Measurements from ENCODE around the gene EPHB1.

EPHB1 gene

GRCh38 chr3:134899786-134900185, 104.7 kb downstream of the EPHB1 start:
- Histone ChIP-seq H3K4me3 (ENCODE audit: insufficient read depth in 1 of 2, low read depth in 1 of 2, low read length in 2 of 2) (no peak overlapping the region), H3K79me1 (replicated peaks; ENCODE audit: low read length, poor library complexity, severe bottlenecking) (no peaks in the 10 kb centered on the region), H3K14ac (ENCODE audit: low read length in 2 of 2) (no peak overlapping the region), H3K36me3 (ENCODE audit: control insufficient read depth in 1 of 2, insufficient read depth in 2 of 2, low read depth in 1 of 2, low read length in 2 of 2) (no peaks in the 10 kb centered on the region), H3K27ac (ENCODE audit: low read length, poor library complexity, severe bottlenecking) (no peak overlapping the region), H4K91ac (ENCODE audit: low read length) (no peak overlapping the region), H2BK12ac (ENCODE audit: low read length in 2 of 2) (no peak overlapping the region), H3K23ac (ENCODE audit: low read length in 2 of 2) (no peak overlapping the region), H2AK5ac (ENCODE audit: low read length, severe bottlenecking) (no peak overlapping the region), H3K4me2 (ENCODE audit: low read length, poor library complexity, severe bottlenecking) (no peak overlapping the region), H3K9ac (ENCODE audit: low read length) (no peak overlapping the region), H2BK5ac (ENCODE audit: low read depth, low read length, poor library complexity, severe bottlenecking) (no peak overlapping the region), H2BK15ac (ENCODE audit: low read depth, poor library complexity, severe bottlenecking) (no peak overlapping the region), H3K4ac (ENCODE audit: low read depth in 1 of 2, low read length in 2 of 2) (no peak overlapping the region), H2BK120ac (ENCODE audit: low read depth, low read length) (no peak overlapping the region), H3K4me1 (ENCODE audit: control insufficient read depth, insufficient read depth, low read depth, low read length) (peaks cover 7% of the 10 kb centered on the region), H3K9me3 (ENCODE audit: control insufficient read depth, low read length) (no peaks in the 10 kb centered on the region), H3K27me3 (ENCODE audit: control insufficient read depth in 1 of 2, insufficient read depth in 1 of 2, low read length in 2 of 2) (peaks cover 0 to 4% of the 10 kb centered on the region in 2 experiments), H2AFZ (ENCODE audit: low read depth, low read length) (no peak overlapping the region), H4K8ac (ENCODE audit: low read length) (no peak overlapping the region), H3K18ac (ENCODE audit: low read depth in 1 of 2, low read length in 2 of 2) (no peak overlapping the region)
- 71% methylated on average over 1 of the region's 1 CpG for WGBS
- no peak for DNase-seq

GRCh38 chr3:134900482-134900881, 105.4 kb downstream of the EPHB1 start:
- Histone ChIP-seq H3K4me3 (ENCODE audit: insufficient read depth in 1 of 2, low read depth in 1 of 2, low read length in 2 of 2) (no peak overlapping the region), H2BK5ac (ENCODE audit: low read depth, low read length, poor library complexity, severe bottlenecking) (no peak overlapping the region), H2BK120ac (ENCODE audit: low read depth, low read length) (no peak overlapping the region), H3K4me2 (ENCODE audit: low read length, poor library complexity, severe bottlenecking) (no peak overlapping the region), H3K18ac (ENCODE audit: low read depth in 1 of 2, low read length in 2 of 2) (no peak overlapping the region), H2AK5ac (ENCODE audit: low read length, severe bottlenecking) (no peak overlapping the region), H4K8ac (ENCODE audit: low read length) (no peak overlapping the region), H2AFZ (ENCODE audit: low read depth, low read length) (no peak overlapping the region), H3K14ac (ENCODE audit: low read length in 2 of 2) (no peak overlapping the region), H2BK15ac (ENCODE audit: low read depth, poor library complexity, severe bottlenecking) (no peak overlapping the region), H3K4me1 (ENCODE audit: control insufficient read depth, insufficient read depth, low read depth, low read length) (peaks cover 13% of the 10 kb centered on the region), H3K27ac (ENCODE audit: low read length, poor library complexity, severe bottlenecking) (no peak overlapping the region), H4K91ac (ENCODE audit: low read length) (no peak overlapping the region), H3K9me3 (ENCODE audit: control insufficient read depth, low read length) (no peaks in the 10 kb centered on the region), H3K23ac (ENCODE audit: low read length in 2 of 2) (no peak overlapping the region), H2BK12ac (ENCODE audit: low read length in 2 of 2) (no peak overlapping the region), H3K36me3 (ENCODE audit: control insufficient read depth in 1 of 2, insufficient read depth in 2 of 2, low read depth in 1 of 2, low read length in 2 of 2) (no peaks in the 10 kb centered on the region), H3K27me3 (ENCODE audit: control insufficient read depth in 1 of 2, insufficient read depth in 1 of 2, low read length in 2 of 2) (peaks cover 0 to 4% of the 10 kb centered on the region in 2 experiments), H3K4ac (ENCODE audit: low read depth in 1 of 2, low read length in 2 of 2) (no peak overlapping the region), H3K79me1 (replicated peaks; ENCODE audit: low read length, poor library complexity, severe bottlenecking) (no peaks in the 10 kb centered on the region), H3K9ac (ENCODE audit: low read length) (no peak overlapping the region)
- 71% methylated on average over 1 of the region's 1 CpG for WGBS
- DNase-seq: no peak

- Histone ChIP-seq H2BK5ac (ENCODE audit: low read depth, low read length, poor library complexity, severe bottlenecking) (no peak overlapping the region), H3K27me3 (ENCODE audit: control insufficient read depth in 1 of 2, insufficient read depth in 1 of 2, low read length in 2 of 2) (peaks cover 0 to 4% of the 10 kb centered on the region in 2 experiments), H3K4me3 (ENCODE audit: insufficient read depth in 1 of 2, low read depth in 1 of 2, low read length in 2 of 2) (no peak overlapping the region), H4K91ac (ENCODE audit: low read length) (no peak overlapping the region), H3K4me2 (ENCODE audit: low read length, poor library complexity, severe bottlenecking) (no peak overlapping the region), H3K36me3 (ENCODE audit: control insufficient read depth in 1 of 2, insufficient read depth in 2 of 2, low read depth in 1 of 2, low read length in 2 of 2) (no peaks in the 10 kb centered on the region), H3K23ac (ENCODE audit: low read length in 2 of 2) (no peak overlapping the region), H3K4ac (ENCODE audit: low read depth in 1 of 2, low read length in 2 of 2) (no peak overlapping the region), H2BK15ac (ENCODE audit: low read depth, poor library complexity, severe bottlenecking) (no peak overlapping the region), H3K18ac (ENCODE audit: low read depth in 1 of 2, low read length in 2 of 2) (no peak overlapping the region), H3K9ac (ENCODE audit: low read length) (no peak overlapping the region), H3K27ac (ENCODE audit: low read length, poor library complexity, severe bottlenecking) (no peak overlapping the region), H4K8ac (ENCODE audit: low read length) (no peak overlapping the region), H2BK12ac (ENCODE audit: low read length in 2 of 2) (no peak overlapping the region), H2AFZ (ENCODE audit: low read depth, low read length) (no peak overlapping the region), H3K4me1 (ENCODE audit: control insufficient read depth, insufficient read depth, low read depth, low read length) (peaks cover 14% of the 10 kb centered on the region), H2AK5ac (ENCODE audit: low read length, severe bottlenecking) (no peak overlapping the region), H3K9me3 (ENCODE audit: control insufficient read depth, low read length) (no peaks in the 10 kb centered on the region), H3K79me1 (replicated peaks; ENCODE audit: low read length, poor library complexity, severe bottlenecking) (no peaks in the 10 kb centered on the region), H2BK120ac (ENCODE audit: low read depth, low read length) (no peak overlapping the region), H3K14ac (ENCODE audit: low read length in 2 of 2) (no peak overlapping the region)
- no peak for DNase-seq
- 95% methylated on average over 2 of the region's 2 CpGs for WGBS
Measured at GRCh38 chr3:134901461-134901860, 106.4 kb downstream of the EPHB1 start.

- Histone ChIP-seq H3K79me1 (replicated peaks; ENCODE audit: low read length, poor library complexity, severe bottlenecking) (no peaks in the 10 kb centered on the region), H3K4me3 (ENCODE audit: insufficient read depth in 1 of 2, low read depth in 1 of 2, low read length in 2 of 2) (no peak overlapping the region), H3K4me2 (ENCODE audit: low read length, poor library complexity, severe bottlenecking) (no peak overlapping the region), H3K23ac (ENCODE audit: low read length in 2 of 2) (no peak overlapping the region), H3K9me3 (ENCODE audit: control insufficient read depth, low read length) (no peaks in the 10 kb centered on the region), H2BK120ac (ENCODE audit: low read depth, low read length) (no peak overlapping the region), H4K91ac (ENCODE audit: low read length) (no peak overlapping the region), H4K8ac (ENCODE audit: low read length) (no peak overlapping the region), H3K4me1 (ENCODE audit: control insufficient read depth, insufficient read depth, low read depth, low read length) (peaks cover 14% of the 10 kb centered on the region), H3K36me3 (ENCODE audit: control insufficient read depth in 1 of 2, insufficient read depth in 2 of 2, low read depth in 1 of 2, low read length in 2 of 2) (no peaks in the 10 kb centered on the region), H2BK12ac (ENCODE audit: low read length in 2 of 2) (no peak overlapping the region), H3K4ac (ENCODE audit: low read depth in 1 of 2, low read length in 2 of 2) (no peak overlapping the region), H2BK5ac (ENCODE audit: low read depth, low read length, poor library complexity, severe bottlenecking) (no peak overlapping the region), H2AFZ (ENCODE audit: low read depth, low read length) (no peak overlapping the region), H3K27me3 (ENCODE audit: control insufficient read depth in 1 of 2, insufficient read depth in 1 of 2, low read length in 2 of 2) (peaks cover 0 to 4% of the 10 kb centered on the region in 2 experiments), H3K18ac (ENCODE audit: low read depth in 1 of 2, low read length in 2 of 2) (no peak overlapping the region), H2AK5ac (ENCODE audit: low read length, severe bottlenecking) (no peak overlapping the region), H2BK15ac (ENCODE audit: low read depth, poor library complexity, severe bottlenecking) (no peak overlapping the region), H3K9ac (ENCODE audit: low read length) (no peak overlapping the region), H3K27ac (ENCODE audit: low read length, poor library complexity, severe bottlenecking) (no peak overlapping the region), H3K14ac (ENCODE audit: low read length in 2 of 2) (no peak overlapping the region)
- 82% methylated on average over 4 of the region's 4 CpGs for WGBS
- DNase-seq: no peak
Measured at GRCh38 chr3:134903837-134904236, 108.8 kb downstream of the EPHB1 start.
